Hepatocyte (in vitro differentiated cells): ENCODE measurements around the gene NANS.

Experiments used
- CTCF ChIP-seq: fragments of 200-600 bp; sonication (generic); IDR thresholded peaks from 2 replicates; pipeline ENCODE4 v1.5.1; 2016; ENCODE audit warnings: antibody characterized with exemption, mild to moderate bottlenecking; ENCODE audit not compliant: poor library complexity
- EZH2 ChIP-seq: fragments of 200-600 bp; sonication (generic); IDR thresholded peaks from 2 replicates; pipeline ENCODE4 v1.6.1; 2016; ENCODE audit warnings: antibody characterized with exemption, mild to moderate bottlenecking, borderline replicate concordance
- EZH2phosphoT487 ChIP-seq: fragments of 200-600 bp; sonication (generic); IDR thresholded peaks from one replicate; pipeline ENCODE4 v1.6.1; 2018; ENCODE audit warnings: antibody characterized with exemption, mild to moderate bottlenecking, low read depth, moderate library complexity; ENCODE audit not compliant: unreplicated experiment, severe bottlenecking

GRCh38 chr9:98087420-98088354 lies 31.2 kb downstream of the NANS start:
- no peak for TF ChIP-seq CTCF
- TF ChIP-seq EZH2 = no peak
- no peak for TF ChIP-seq EZH2phosphoT487
